B cell (primary cell): Measurements from ENCODE around the gene ITGB2. TPM values are rescaled to one million over a fixed set of nuclear protein-coding genes. Genes with fewer than 3 reads are reported as not detected.

ENCODE experiments used
- ATAC-seq: fragments of 200-7000 bp; cut with Tn5 transposase; one replicate; pipeline ENCODE4 v1.10.0; 2021; ENCODE audit warnings: low read depth, mild to moderate bottlenecking, moderate number of reproducible peaks, moderate library complexity
- CTCF ChIA-PET: fragments of 350-600 bp; sonication (Branson Sonifier 250); formaldehyde crosslinking; loops from one replicate; lab custom pipeline; 2021; ENCODE audit warnings: antibody characterized with exemption, inconsistent platforms; lab: Charles Lee
- POLR2A ChIA-PET: fragments of 350-600 bp; sonication (Branson Sonifier 250); formaldehyde crosslinking; loops from one replicate; lab custom pipeline; 2021; ENCODE audit warnings: antibody characterized with exemption; lab: Charles Lee
- DNase-seq: peaks from one replicate; pipeline ENCODE4 v3.0.0; 2013
- H2AFZ ChIP-seq: 2 replicates; pipeline ENCODE4 v1.6.1; 2012; ENCODE audit warnings: mild to moderate bottlenecking, low read depth, low read length; ENCODE audit not compliant: insufficient read depth, poor library complexity, severe bottlenecking
- H3K27ac ChIP-seq, 2 donors: 1 replicate in 1 of 2; 2 replicates in 1 of 2; pipeline ENCODE4 v1.5.1; 2012 to 2013; ENCODE audit warnings: low read length in 2 of 2, mild to moderate bottlenecking in 2 of 2, moderate library complexity in 1 of 2
- H3K27me3 ChIP-seq, 4 experiments: fragments of 200-600 bp in 1 of 4; sonication (generic) in 1 of 4; replicated peaks in 1 of 4; 1 replicate in 2 of 4; 2 replicates in 2 of 4; pipeline versions ENCODE4 v1.6.1 to v1.7.0; 2013 to 2016; ENCODE audit warnings: low read length in 3 of 4, mild to moderate bottlenecking in 2 of 4, mixed read lengths in 1 of 4, moderate library complexity in 1 of 4; ENCODE audit not compliant: insufficient read depth in 4 of 4, control insufficient read depth in 3 of 4; ENCODE audit errors: control extremely low read depth in 1 of 4
- H3K36me3 ChIP-seq, 2 experiments: replicated peaks in 1 of 2; 1 replicate in 1 of 2; 2 replicates in 1 of 2; pipeline versions ENCODE4 v1.6.1 to v1.7.1; 2013; ENCODE audit warnings: low read length in 1 of 2; ENCODE audit not compliant: insufficient read depth in 2 of 2, control insufficient read depth in 1 of 2; ENCODE audit errors: control extremely low read depth in 1 of 2, extremely low read depth in 1 of 2
- H3K4me1 ChIP-seq, 2 donors: fragments of 200-600 bp in 1 of 2; sonication (generic) in 1 of 2; 1 replicate in 1 of 2; 2 replicates in 1 of 2; pipeline versions ENCODE4 v1.5.1 to v1.6.1; 2013 to 2017; ENCODE audit warnings: low read length in 2 of 2; ENCODE audit not compliant: control insufficient read depth in 2 of 2, insufficient read depth in 2 of 2
- H3K4me2 ChIP-seq: replicated peaks from 2 replicates; pipeline ENCODE3; 2012; ENCODE audit warnings: mild to moderate bottlenecking, low read depth, low read length; ENCODE audit not compliant: poor library complexity, severe bottlenecking
- H3K4me3 ChIP-seq, 5 experiments: fragments of 200-600 bp in 1 of 5; sonication (generic) in 1 of 5; 1 replicate in 3 of 5; 2 replicates in 2 of 5; pipeline versions ENCODE4 v1.5.1 to v1.7.0; 2011 to 2016; ENCODE audit warnings: low read length in 4 of 5, mild to moderate bottlenecking in 4 of 5, low read depth in 2 of 5, control low read depth in 1 of 5, moderate library complexity in 1 of 5; ENCODE audit not compliant: insufficient read depth in 1 of 5; ENCODE audit errors: control extremely low read depth in 1 of 5, extremely low read depth in 1 of 5
- H3K79me2 ChIP-seq: fragments of 200-600 bp; sonication (generic); one replicate; pipeline ENCODE4 v1.6.0; 2016; ENCODE audit warnings: low read length; ENCODE audit not compliant: control insufficient read depth, insufficient read depth
- H3K9ac ChIP-seq: fragments of 200-600 bp; sonication (generic); 2 replicates; pipeline ENCODE4 v1.6.1; 2017; ENCODE audit warnings: mild to moderate bottlenecking, low read length, moderate library complexity
- H3K9me3 ChIP-seq, 3 donors: one replicate each; pipeline versions ENCODE4 v1.6.1 to v1.7.1; 2013; ENCODE audit warnings: low read length in 2 of 3; ENCODE audit not compliant: control insufficient read depth in 2 of 3, insufficient read depth in 1 of 3; ENCODE audit errors: control extremely low read depth in 1 of 3
- H4K20me1 ChIP-seq: 2 replicates; pipeline ENCODE4 v1.6.0; 2012; ENCODE audit warnings: mild to moderate bottlenecking, low read length; ENCODE audit not compliant: insufficient read depth, control insufficient read depth, poor library complexity, severe bottlenecking
- H3K27ac Mint-ChIP-seq: one replicate; pipeline ENCODE4 v1.8.0; 2021; ENCODE audit warnings: mixed read lengths
- H3K27me3 Mint-ChIP-seq: one replicate; pipeline ENCODE4 v1.8.0; 2021; ENCODE audit warnings: mixed read lengths
- H3K4me1 Mint-ChIP-seq: one replicate; pipeline ENCODE4 v1.8.0; 2021; ENCODE audit warnings: mixed read lengths
- H3K4me3 Mint-ChIP-seq: one replicate; pipeline ENCODE4 v1.8.0; 2021; ENCODE audit warnings: mixed read lengths
- H3K9me3 Mint-ChIP-seq: one replicate; pipeline ENCODE4 v1.8.0; 2022; ENCODE audit warnings: mixed read lengths; ENCODE audit not compliant: insufficient read depth
- CTCF ChIP-seq: fragments of 200-600 bp; IDR thresholded peaks from one replicate; pipeline ENCODE4 v1.8.0; 2022; ENCODE audit warnings: antibody characterized with exemption, mild to moderate bottlenecking
- EZH2 ChIP-seq: IDR thresholded peaks from 2 replicates; pipeline ENCODE4 v1.6.1; 2012; ENCODE audit warnings: borderline replicate concordance, low read depth, mild to moderate bottlenecking, moderate library complexity, low read length; ENCODE audit not compliant: insufficient read depth, poor library complexity, severe bottlenecking
- WGBS: methylation state at CpG from one replicate; pipeline ENCODE4 v1.1.5; 2013; ENCODE audit warnings: missing lambda C conversion rate; ENCODE audit not compliant: insufficient coverage; 5-methylcytosine and 5-hydroxymethylcytosine counted together
- intact Hi-C: fragments of 100-400 bp; cut with micrococcal nuclease; formaldehyde crosslinking; loops from one replicate; pipeline ENCODE4 v1.10.0; 2022
- polyA plus RNA-seq: library from polyadenylated mRNA; depleted of rRNA; stranded (reverse); fragments of >200 nt; gene quantifications from 2 replicates; pipeline ENCODE4 v1.2.3, GENCODE V29; 2012
- total RNA-seq, 2 donors: library from RNA; stranded (reverse); fragments of 120-200 nt in 1 of 2; gene quantifications; 1 replicate in 1 of 2; 2 replicates in 1 of 2; pipeline versions ENCODE4 v1.2.3 to v1.2.4, GENCODE V29; 2013 to 2022

Gene ITGB2
- total and polyA plus RNA-seq, 2 donors (not counting 1 experiment from before 2014, with no cell fraction given): 102 to 368 TPM

- Histone ChIP-seq H3K4me1 (peaks cover 81 to 91% of the 10 kb centered on the region in 2 donors), H4K20me1 (peaks cover 26% of the 10 kb centered on the region), H3K79me2 (peaks cover 97% of the 10 kb centered on the region), H3K9me3 (no peaks in the 10 kb centered on the region), H3K36me3 (peaks cover 0 to 31% of the 10 kb centered on the region in 2 experiments), H3K27ac (peak overlapping the region; percentile 79 to 83), H3K4me3 (peak overlapping the region in 3 of 5 experiments; percentile 32 to 48 (median 32)), H3K9ac (peak overlapping the region; percentile 45), H3K4me2 (peak overlapping the region; percentile 80), H3K27me3 (no peaks in the 10 kb centered on the region), H2AFZ (peak overlapping the region; percentile 57)
- H3K27ac Mint-ChIP-seq: peak overlapping the region; percentile 68
- no peak for TF ChIP-seq EZH2
- DNase-seq: no peak
- peak overlapping the region; percentile 41 for H3K4me3 Mint-ChIP-seq
- H3K4me1 Mint-ChIP-seq: peaks cover 80% of the 10 kb centered on the region
- H3K9me3 Mint-ChIP-seq: no peaks in the 10 kb centered on the region
- POLR2A ChIA-PET: interaction anchor here (2.7 to 3.5 kb wide), 2 partner anchors 17 to 19 kb away, joined by 9 to 13 read pairs; no protein-coding TSS in a partner anchor
- H3K27me3 Mint-ChIP-seq: no peaks in the 10 kb centered on the region
- intact Hi-C loops: no loop called here
- 0% methylated on average over 8 of the region's 8 CpGs for WGBS
- ATAC-seq: no peak
- CTCF ChIA-PET: interaction anchor here (1.4 to 10.1 kb wide), 6 partner anchors 8 to 376 kb away, joined by 3 to 108 read pairs (median 10); partner anchors contain the start of genes ITGB2, POFUT2 and UBE2G2
Observed at GRCh38 chr21:44912158-44912473, 8.6 kb downstream of the ITGB2 start.

- no peaks in the 10 kb centered on the region for H3K27me3 ChIP-seq
- peak overlapping the region in 4 of 5 experiments; percentile 1 to 48 (median 32) for H3K4me3 ChIP-seq
- no peaks in the 10 kb centered on the region for H3K9me3 ChIP-seq
- H3K36me3 ChIP-seq: peaks cover 0 to 33% of the 10 kb centered on the region in 2 experiments
- ChIA-PET POLR2A (interaction anchor here (3.5 kb wide), 1 partner anchor 20 kb away, joined by 13 read pairs; no protein-coding TSS in a partner anchor), CTCF (interaction anchor here (0.7 to 10.1 kb wide), 11 partner anchors 8 to 376 kb away, joined by 3 to 108 read pairs (median 4); partner anchors contain the start of genes ITGB2, POFUT2 and UBE2G2)
- Mint-ChIP-seq H3K27ac (peak overlapping the region; percentile 68), H3K9me3 (no peaks in the 10 kb centered on the region), H3K27me3 (no peaks in the 10 kb centered on the region), H3K4me1 (peaks cover 77% of the 10 kb centered on the region), H3K4me3 (peak overlapping the region; percentile 41)
- intact Hi-C loops: loop anchor here (2.0 kb wide), 2 partner anchors 19 kb away; no protein-coding TSS in a partner anchor
- H4K20me1 ChIP-seq: peaks cover 31% of the 10 kb centered on the region
- H2AFZ ChIP-seq: peak overlapping the region; percentile 57
- H3K4me1 ChIP-seq: peaks cover 77 to 89% of the 10 kb centered on the region in 2 donors
- peak; percentile 63 for TF ChIP-seq CTCF
- no peak for TF ChIP-seq EZH2
- H3K27ac ChIP-seq: peak overlapping the region; percentile 79 to 83
- DNase-seq (peak; percentile 58), ATAC-seq (peak; percentile 40)
- 20% methylated on average over 17 of the region's 19 CpGs for WGBS
- peak overlapping the region; percentile 80 for H3K4me2 ChIP-seq
- peaks cover 97% of the 10 kb centered on the region for H3K79me2 ChIP-seq
- H3K9ac ChIP-seq: peak overlapping the region; percentile 45
Observed at GRCh38 chr21:44911384-44912157, 9.1 kb downstream of the ITGB2 start.
